Measurements from ENCODE around the gene ARHGAP29. TPM values are rescaled to one million over a fixed set of nuclear protein-coding genes. Genes with fewer than 3 reads are reported as not detected.

The ARHGAP29 gene
- total and polyA plus RNA-seq, 10 of the 15 experiments (the other 5 are each of a cell fraction or from before 2014, with no cell fraction given): under 0.01 to 0.43 (median 0.10) TPM; not detected in 4

- ATAC-seq: no peak
- 86% methylated on average over 9 of the region's 9 CpGs for WGBS (ENCODE audit: insufficient coverage, insufficient replicate concordance, low lambda C conversion rate, missing lambda C conversion rate)
- SMC1A ChIA-PET (ENCODE audit: uncharacterized antibody, unreplicated experiment): no interaction called here
- no peak for DNase-seq (ENCODE audit: low read depth, low spot score)
- no TSS peak for BruUV-seq (replicated peaks)
- Histone ChIP-seq H3K9me3 (replicated peaks; ENCODE audit: control insufficient read depth, insufficient read depth, low read length) (no peaks in the 10 kb centered on the region), H3K4me2 (ENCODE audit: control insufficient read depth, insufficient read depth) (no peak overlapping the region), H3K36me3 (ENCODE audit: control insufficient read depth in 2 of 2, insufficient read depth in 2 of 2, low read length in 1 of 2) (no peaks in the 10 kb centered on the region), H2AFZ (ENCODE audit: control insufficient read depth, low read depth, low read length) (no peak overlapping the region), H3K79me2 (ENCODE audit: control insufficient read depth, insufficient read depth, low read length) (no peaks in the 10 kb centered on the region), H3K27ac (ENCODE audit: control insufficient read depth, insufficient read depth) (no peak overlapping the region), H3K4me1 (ENCODE audit: control insufficient read depth, insufficient read depth, low read length) (no peaks in the 10 kb centered on the region), H3K9ac (ENCODE audit: control insufficient read depth, insufficient read depth, low read length) (no peak overlapping the region), H4K20me1 (ENCODE audit: control insufficient read depth, insufficient read depth) (no peaks in the 10 kb centered on the region), H3K27me3 (replicated peaks in 1 of 2; ENCODE audit: control insufficient read depth in 2 of 2, insufficient read depth in 2 of 2, low read length in 1 of 2) (peaks cover 0 to 2% of the 10 kb centered on the region in 2 experiments; a peak in 1 of 4 replicates), H3K4me3 (no peak overlapping the region)
- FAIRE-seq: no peak
- POLR2A ChIA-PET: no interaction called here
- CTCF ChIA-PET: interaction anchor here (1.7 kb wide), 1 partner anchor 82 kb away, joined by 6 read pairs; no protein-coding TSS in a partner anchor
- RAD21 ChIA-PET (ENCODE audit: unreplicated experiment): no interaction called here
- intact Hi-C loops (cut with micrococcal nuclease; ENCODE audit: unreplicated experiment): no loop called here
- in situ Hi-C loops (cut with MboI): no loop called here
- no peak for TF ChIP-seq MYB (IDR thresholded peaks at IDR 0.05; ENCODE audit: borderline replicate concordance, low read depth, low read length)
- TF ChIP-seq SREBF2 (IDR thresholded peaks at IDR 0.05; ENCODE audit: low read length): no peak
- TF ChIP-seq JUND (IDR thresholded peaks at IDR 0.05; ENCODE audit: low read depth, low read length): no peak
- no peak for TF ChIP-seq CBX3 (IDR thresholded peaks at IDR 0.05; ENCODE audit: borderline replicate concordance, low read depth)
- TF ChIP-seq CBX5 (IDR thresholded peaks at IDR 0.05; ENCODE audit: low read depth): no peak
- TF ChIP-seq PML (IDR thresholded peaks at IDR 0.05; ENCODE audit: low read length): no peak
- no peak for TF ChIP-seq PRDM15 (CRISPR knock-in tag; IDR thresholded peaks at IDR 0.05)
- no peak for TF ChIP-seq SPI1 (IDR thresholded peaks at IDR 0.05; ENCODE audit: borderline replicate concordance, insufficient read depth, low read depth, low read length)
- TF ChIP-seq ESRRA (IDR thresholded peaks at IDR 0.05; ENCODE audit: low read length): no peak
- TF ChIP-seq RB1 (IDR thresholded peaks at IDR 0.05; ENCODE audit: borderline replicate concordance): no peak
- no peak for TF ChIP-seq HDAC2 (IDR thresholded peaks at IDR 0.05)
- no peak for TF ChIP-seq HDAC6 (IDR thresholded peaks at IDR 0.05; ENCODE audit: unreplicated experiment)
- TF ChIP-seq SREBF1 (IDR thresholded peaks at IDR 0.05; ENCODE audit: low read length): no peak
- TF ChIP-seq ZNF24 (IDR thresholded peaks at IDR 0.05): no peak
Observed at GRCh38 chr1:94253456-94254017, 16.2 kb upstream of the ARHGAP29 start.

Measured in GM12878 (cell line).